ENCODE measurements around the gene FAIM2. TPM values are rescaled to one million over a fixed set of nuclear protein-coding genes. Genes with fewer than 3 reads are reported as not detected.

FAIM2 gene
- polyA plus RNA-seq (ENCODE audit: insufficient read length): 7.9 TPM

DNA sequence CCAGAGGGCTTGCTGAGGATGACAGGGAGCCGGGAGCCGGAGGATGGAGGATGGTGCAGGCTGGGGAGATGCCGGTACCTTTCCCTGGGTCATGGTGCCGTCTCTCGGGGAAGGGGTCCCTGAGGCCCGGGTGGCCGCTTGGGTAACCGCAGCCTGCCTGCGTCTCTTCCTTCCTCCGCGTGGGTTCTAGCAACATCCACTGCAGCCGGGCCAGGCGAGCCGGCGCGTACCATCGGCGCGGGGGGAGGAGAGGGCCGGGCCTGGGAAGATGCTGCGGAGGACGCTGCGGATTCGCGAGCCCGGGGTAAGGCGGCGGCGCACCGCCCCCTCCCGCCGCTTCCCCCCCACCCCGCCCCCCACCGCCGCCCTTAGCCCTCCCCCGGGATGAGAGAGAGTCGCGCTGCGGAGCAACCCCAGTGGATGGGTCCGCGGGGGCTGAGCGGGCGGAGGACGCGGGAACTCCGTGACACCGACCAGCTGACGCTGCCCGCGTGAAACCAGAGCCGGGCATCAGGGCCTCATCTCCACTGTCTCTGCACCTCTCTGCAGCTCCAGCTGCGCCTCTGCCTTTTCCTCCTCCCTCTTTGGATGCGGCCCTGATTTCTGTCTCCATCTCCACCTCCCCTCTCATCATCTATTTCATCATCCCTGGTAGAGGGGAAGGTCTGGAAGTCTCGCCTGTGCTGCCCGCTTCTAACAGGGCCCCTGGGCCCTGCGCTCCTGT is at the start of gene FAIM2:
Gene FAIM2, minus strand, starts transcription at position 201 of the 724 bp plus-strand sequence. Its CDS starts 108 bp downstream, at position 93.
- peak; percentile 35 for DNase-seq (ENCODE audit: low read depth)

DNA sequence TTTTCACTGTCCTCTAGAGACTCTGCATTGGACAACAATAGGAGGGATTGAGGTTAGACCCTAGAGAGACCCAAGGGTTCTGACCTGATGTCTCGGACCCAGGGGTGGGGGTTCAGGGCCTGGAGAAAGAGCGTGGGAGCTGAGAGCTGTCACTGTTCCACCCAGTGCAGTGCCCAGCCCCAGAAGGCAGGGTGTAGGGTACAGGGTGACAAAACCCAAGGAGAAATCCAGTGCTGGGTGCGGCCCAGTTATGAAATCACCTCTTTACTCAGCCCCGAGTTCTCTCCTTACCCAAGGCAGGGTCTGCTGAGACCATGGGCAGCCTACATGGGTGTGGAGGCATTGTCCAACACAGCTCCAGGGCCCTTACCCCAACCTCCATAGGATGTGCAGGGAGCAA is 49.5 kb upstream of the FAIM2 start:
- no peak for DNase-seq (ENCODE audit: low read depth)

DNA sequence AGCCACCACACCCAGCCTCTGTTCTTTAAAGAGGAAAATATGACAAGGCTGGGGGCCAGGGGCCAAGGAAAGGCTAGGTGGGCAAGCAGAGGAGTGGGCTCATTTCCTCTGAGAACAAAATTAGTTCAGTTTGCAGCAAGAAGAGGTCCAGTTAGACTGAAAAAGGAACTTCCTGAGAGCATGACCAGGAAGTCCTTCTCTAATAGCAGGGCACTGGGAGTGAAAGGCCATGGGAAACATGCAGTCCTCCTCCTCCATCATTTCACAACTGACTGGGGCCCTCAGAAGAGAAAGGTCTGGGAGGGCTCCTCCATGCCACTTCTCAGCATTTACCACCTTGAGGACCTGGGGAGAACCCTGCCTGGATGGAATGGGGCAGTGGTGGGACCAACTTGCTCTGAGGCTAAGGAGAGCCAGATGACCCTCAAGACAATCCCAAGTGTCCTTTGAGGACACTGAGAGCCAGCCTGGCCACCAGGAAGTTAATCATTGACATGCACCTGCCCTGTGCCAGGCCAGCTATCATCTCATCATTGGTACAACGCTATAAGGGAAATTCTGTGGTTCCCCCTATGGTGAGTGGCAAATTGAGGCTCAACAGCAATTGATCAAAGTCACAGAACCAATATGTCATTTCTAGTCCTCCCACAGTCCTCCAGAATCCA is 48.8 kb upstream of the FAIM2 start:
- DNase-seq (ENCODE audit: low read depth): no peak

DNA sequence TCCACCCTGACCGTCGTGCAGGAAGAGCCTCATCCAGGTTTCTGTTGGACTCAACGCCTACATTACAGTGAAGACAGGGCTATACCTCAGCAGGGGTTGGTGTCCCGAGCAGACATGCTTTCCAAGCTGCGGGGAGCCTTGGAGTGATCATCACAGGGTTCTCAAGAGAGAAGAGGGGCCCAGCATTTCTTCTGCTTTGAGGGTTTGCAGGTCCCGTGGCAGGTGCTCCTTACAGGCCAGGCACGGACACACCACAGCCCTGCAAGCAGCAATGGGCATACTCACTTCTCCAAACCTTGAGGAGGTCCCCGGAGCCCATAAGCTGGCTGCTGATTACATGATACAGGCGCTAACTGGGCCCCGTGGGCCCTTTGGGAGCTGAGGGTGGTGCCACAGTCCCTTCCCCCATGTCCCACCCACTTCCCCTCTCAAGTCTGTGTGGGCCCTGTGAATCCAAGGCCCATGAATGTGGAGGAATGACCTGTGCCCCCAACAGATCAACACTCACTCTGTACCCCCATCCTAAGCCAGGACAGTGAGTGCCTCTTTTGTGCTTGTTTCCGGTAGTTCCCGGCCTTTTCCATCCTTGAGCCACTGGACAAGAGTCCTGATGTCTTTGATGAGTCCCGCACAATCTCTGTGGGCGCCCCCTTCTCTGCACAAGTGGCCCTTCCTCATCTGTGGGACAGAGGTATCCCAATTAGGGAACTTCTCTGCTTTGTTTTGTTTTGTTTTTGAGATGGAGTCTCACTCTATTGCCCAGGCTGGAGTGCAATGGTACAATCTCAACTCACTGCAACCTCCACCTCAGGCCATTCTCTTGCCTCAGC is 47.9 kb upstream of the FAIM2 start:
- DNase-seq (ENCODE audit: low read depth): no peak

DNA sequence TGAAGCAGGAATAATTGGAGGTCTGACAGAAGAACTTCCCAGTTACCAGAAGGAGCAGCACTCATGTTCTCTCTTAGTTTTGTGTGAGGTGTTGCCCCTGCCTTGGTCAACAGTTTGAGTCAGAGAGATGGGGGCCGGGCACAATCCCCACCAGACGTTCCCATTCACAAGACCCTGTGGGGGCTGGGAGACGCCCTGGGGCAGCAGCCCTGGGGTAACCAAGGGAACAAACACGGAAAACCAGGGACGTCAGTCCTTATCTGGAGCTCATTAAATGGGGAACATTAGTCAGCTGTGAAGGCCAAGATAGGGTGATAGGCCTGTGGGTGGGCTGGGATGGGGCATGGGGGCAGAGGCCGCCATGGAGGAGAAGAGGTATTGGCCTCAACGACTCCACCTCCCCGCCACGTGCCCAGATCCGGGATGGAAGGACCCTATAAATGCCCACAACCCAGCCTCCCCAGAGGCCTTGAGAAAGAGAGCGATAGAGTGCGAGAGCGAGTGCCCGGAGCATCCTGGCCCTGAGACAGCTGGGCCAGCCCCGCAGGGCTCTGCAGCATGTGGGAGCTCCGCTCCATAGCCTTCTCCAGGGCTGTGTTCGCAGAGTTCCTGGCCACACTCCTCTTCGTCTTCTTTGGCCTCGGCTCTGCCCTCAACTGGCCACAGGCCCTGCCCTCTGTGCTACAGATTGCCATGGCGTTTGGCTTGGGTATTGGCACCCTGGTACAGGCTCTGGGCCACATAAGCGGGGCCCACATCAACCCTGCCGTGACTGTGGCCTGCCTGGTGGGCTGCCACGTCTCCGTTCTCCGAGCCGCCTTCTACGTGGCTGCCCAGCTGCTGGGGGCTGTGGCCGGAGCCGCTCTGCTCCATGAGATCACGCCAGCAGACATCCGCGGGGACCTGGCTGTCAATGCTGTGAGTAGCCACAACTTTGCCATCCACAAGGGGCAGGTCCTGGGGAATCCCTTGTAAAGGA is 46.9 kb upstream of the FAIM2 start, which contains the start of gene AQP2:
Gene AQP2, plus strand, starts transcription at position 465 of the 979 bp plus-strand sequence. Its CDS starts 94 bp downstream, at position 559.
- no peak for DNase-seq (ENCODE audit: low read depth)

DNA sequence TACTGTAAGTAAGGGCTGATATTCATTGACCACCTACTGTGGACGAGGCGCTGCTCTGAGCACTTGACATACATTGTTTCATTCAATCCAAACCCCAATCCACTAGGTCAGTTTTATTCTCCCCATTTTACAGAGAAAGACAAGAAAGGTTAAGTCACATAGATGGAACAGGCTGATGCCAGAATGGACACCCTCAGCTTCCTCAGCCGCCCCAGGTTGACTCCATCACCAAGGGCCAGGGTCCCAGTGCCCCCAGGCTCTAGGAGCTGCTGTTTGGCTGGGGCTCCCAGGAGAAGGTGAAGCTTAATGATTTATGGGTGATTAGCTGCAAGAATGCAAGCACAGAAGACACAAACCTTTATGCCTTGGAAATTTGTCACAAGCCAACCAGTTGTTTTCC is 46.2 kb upstream of the FAIM2 start:
- no peak for DNase-seq (ENCODE audit: low read depth)

DNA sequence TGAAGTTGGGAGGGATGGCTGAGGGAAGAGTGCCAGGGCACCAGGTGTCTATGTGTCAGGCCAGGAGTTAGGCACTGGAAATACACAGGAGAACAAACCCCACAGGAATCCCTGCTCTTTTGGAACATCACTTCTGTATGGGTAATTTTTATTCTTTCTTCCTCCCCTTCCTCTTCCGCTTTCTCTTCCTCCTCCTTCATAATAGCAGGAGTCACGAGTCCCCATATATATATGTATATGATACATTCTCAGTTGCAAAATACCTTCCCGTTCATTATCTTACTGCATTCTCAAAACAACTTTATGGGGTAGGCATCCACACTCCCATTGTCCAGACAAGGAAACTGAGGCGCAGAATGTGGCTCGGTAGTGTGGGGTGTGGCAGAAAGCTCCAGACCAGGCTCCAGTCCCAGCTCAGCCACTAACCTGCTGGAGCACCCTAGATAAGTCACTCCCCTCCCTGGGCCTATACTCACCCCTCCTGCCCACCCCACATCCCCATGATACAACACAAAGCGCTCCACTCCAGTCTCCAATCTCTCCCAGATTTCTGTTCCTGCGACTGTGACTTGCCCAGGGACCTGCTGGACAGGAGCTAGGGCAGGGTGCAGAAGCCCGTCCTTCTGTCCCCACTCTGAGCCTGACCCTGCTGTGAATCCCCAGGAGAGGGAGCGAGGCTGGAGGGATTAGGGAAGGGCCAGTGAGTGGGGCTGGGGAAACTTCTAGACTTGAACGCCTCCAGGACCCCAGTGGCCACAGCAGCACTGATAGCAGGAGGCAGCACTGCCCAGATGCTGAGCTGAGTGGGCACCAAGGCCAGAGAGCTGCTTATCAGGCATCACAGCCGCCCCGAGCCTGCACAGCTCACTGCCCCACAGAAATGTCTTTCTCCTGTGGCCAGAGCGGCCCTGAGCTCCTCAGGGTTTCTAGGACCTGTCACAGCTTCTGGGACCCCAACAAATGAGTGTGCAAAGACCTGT is 45.5 kb upstream of the FAIM2 start:
- no peak for DNase-seq (ENCODE audit: low read depth)

DNA sequence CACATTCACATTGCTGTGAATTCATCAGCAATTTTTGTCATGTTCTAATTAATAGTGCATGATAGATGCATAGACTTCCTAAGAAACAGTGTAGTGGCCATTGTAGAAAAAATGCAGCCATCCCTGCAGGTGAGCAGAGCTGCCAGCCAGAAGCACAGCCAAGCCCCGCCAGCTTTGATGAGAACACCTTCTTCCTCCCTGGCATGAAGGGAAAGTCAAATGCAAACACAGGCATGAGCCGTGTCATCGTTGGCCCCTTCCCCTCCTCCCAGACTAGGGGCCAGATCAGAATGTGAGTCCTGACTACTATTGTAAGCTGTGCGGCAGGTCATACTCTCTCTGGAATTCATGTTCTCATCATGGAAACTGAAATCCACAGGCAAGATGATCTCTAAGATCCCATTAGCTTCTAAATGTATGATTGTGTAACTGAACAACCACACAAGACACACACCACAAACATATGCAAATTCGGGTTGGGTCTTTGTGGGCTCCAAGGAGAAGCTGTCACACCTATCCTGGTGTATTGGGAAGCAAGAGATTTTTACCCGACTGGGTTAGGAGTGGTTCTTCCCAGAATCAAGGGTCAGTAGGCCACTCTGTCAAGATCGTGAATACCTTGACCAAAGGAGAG is 44.0 kb upstream of the FAIM2 start:
- DNase-seq (ENCODE audit: low read depth): no peak

DNA sequence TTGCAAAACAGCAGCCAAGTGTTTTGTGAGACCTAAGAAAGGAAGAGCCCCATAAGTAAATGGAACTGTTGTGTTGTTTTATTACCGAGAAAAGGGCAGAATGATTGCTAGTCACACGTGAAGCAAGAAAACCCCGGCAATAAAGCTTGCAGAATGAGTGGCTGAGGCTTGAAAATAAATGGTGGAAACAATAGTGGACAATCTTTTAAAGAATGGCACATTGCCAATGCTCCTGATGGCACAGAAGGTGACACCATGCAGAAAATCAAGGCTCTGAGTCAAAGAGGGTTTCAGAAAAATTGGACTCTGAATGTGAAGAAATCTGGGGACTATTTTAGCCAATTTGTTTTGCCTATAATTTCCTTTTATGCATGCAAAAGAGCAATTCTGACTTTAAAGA is 42.8 kb upstream of the FAIM2 start:
- no peak for DNase-seq (ENCODE audit: low read depth)

DNA sequence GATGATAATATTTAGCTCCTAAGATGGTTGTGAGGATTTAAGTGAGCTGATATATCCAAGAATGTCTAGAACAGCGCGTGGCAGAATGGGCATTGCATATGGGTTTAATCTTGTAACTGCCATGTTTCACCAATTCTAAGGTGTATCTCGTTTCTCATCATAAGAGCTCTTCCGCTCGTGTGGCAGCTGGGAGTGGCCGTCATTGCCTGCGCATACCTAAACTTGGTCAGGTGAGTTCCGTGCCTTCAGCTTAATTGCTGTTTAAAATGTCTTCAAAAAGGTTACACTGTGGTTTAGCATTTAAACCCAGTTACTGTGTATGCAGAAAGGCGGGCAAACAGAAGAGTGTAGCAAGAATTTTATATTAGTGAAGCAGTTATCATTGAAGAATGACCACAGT is 42.4 kb upstream of the FAIM2 start:
- no peak for DNase-seq (ENCODE audit: low read depth)

DNA sequence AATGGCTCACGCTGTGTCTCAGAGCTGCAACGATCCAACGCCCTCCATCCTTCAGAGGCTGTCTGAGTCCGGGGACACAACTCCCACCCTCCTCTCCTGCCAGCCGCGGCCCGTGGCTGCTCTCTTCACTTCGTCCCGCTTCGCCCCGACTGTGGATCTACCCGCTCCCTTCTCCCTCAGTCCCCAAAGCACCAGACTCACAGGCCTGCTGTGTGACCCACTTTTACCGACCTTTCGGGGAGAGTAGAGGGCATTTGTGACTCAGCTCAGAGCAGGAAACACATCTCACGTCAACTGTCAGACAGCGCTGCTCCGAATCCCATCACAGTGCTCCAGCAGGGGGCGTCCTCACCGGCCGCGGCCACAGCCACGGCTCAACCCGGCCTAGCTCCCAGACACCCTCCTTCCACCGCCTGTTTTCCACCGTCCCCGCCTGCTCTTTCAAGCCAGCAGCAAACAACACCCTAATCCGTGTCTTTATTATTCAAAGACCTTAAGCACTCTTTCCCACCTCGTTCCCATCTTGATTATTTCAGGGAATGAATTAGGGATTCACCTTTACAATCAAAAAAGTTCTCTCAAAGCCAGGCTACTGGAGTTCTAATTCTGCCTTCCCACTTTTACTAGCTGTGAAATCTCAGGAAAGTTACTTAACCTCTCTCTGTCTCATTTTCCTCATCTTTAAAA is 41.8 kb upstream of the FAIM2 start:
- DNase-seq (ENCODE audit: low read depth): peak; percentile 31

DNA sequence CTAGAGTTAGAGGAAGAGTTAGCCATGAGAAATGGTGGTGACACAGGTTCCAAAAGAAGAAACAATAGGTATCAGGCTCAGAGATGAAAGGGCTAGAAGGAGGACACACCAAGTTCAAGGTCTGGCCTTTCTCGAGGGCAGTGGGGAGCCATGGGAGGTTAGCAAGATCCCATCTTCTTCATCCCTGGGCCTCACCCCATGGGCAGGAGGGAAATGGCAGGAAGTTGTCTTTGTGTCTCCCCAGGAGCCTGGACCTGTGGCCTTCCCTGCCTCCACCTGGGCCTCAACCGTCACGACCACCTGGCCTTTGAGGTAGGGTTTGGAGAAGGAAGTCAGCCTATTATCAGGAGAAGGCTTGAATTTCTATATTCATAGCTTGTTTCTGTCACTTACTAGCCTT is 41.0 kb upstream of the FAIM2 start:
- no peak for DNase-seq (ENCODE audit: low read depth)

DNA sequence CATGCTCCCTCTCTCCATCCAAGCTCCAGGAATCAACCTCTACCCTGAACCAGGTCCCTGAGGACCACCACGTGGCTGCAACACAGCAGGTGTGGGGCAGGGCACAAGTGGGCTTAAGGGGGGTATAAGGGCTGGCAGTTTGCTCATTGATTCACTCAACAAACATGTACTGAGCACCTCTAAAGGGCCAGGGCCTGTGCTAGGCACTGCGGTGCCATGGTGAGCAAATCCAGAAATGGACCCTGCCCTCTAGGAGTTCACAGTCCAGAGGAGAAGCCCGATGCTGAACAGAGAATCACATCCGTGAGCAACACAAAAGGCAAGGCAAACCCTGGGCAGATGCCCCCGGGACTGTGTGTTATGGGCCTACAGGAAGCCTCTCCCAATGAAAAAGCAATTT is 40.3 kb upstream of the FAIM2 start:
- no peak for DNase-seq (ENCODE audit: low read depth)

DNA sequence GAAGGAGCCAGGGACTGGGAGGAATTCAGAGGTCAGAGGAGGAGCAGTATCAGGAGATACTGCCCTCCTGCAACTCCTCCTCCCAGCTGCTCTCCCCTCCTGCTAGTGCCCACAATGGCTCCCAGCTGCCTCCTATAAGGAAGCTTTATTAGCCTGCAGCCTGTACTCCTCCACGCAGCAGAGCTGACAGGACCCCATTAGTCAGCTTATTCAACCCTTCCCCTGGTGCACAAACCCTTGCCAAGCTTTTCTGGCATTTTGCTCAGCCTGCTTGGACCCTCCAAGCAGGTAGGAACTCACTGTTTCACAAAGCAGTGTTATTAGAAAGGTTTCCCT is 39.9 kb upstream of the FAIM2 start:
- DNase-seq (ENCODE audit: low read depth): no peak

DNA sequence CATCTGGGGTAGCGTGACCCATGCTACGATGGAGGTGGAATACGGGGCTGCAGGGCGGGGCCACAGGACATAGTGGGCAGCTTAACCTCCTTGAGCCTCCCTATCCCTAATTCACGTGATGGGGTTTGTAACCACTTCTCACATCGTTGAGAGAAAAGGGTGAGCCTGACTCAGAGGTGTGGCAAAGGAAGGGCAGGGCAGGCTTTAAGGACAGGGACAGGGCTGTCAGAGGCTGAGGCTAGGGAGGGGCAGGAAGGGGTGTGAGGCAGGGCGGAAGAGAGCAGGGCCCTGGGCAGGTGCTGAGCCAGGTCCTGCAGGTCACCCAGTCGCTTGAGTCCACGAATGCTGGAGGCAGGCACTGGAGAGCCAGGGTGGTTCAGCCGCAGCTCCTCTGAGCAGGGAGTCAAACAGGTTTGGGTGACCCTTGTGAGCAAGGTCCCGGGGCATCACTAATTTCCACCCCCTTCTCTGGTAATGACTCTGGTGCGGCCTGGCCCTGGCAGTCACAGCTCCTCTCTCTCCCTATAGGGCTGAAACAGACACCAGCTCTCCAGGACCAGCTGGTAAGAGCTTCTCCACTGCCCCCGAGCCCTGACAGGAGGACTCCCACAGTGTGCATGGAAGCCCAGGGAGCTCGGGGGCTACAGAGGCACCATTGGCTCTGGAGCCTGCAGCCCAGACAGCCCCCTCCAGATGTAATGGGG is 39.4 kb upstream of the FAIM2 start:
- no peak for DNase-seq (ENCODE audit: low read depth)

DNA sequence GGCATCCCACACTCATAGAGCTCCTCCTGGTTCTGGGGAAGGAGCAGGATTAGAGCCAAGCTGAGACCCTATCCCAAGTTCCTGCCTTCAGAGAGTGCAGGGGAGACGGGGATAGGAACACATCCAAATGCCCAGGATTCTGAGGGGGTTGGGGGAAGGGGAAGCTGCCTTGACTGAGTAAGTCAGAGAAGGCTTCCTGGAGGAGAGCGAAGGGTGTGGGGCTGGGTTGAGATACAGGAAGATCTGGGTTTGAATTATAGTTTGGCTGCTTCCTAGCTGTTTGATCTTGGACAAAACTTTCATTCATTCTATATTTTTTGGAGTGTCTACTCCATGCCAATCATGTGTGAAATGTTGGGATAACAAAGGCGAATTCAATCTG is 38.8 kb upstream of the FAIM2 start:
- DNase-seq (ENCODE audit: low read depth): no peak

DNA sequence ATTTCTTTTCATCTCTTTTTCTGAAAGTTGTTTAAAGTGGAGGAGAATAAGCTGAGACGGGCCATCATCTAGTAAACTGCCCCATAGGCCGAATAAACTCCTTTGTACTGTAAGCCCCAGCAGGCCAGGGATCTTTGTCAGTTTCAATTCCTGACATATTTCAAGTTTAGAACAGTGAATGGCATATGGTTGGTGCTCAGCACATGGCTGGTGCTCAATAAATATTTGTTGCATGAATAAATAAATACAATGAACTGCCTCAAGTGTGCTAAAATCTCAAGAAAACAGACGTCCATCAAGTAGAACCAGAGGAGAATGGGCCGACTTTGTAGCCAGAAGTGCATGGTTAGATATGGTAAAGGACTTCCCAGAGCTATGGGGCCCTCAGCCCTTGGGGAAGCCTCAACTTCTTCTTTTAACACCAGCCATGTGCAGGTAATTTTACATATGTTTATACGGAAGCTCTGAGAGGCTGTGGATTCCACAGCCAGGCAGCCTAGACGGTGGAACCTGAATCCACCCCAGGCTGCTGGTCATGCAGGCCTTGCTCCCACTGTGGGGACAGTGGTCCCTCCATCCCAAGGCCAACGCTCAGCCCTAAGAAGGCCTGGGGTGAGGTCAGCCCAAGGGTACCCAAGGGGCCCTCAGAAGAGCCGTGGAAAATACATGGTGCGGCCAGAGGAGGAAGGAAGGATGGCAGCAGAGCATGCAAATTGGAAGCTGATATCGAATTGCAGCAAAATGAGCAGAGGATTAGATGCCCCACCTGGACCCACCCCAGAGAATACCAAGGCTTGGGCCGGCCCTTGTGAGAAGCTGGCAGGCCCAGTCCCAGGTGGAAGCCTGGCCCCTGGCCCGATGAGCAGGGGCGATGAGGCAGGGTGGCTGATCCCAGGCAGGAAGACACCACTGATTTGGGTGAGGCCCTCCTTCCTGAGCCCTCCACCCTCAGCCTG is 38.1 kb upstream of the FAIM2 start:
- DNase-seq (ENCODE audit: low read depth): no peak

Data from forelimb muscle (tissue), 1 donor.